SK-N-SH (cell line): ENCODE data around the gene GASK1A.

Source experiments
- CHD2 ChIP-seq: fragments of 150-350 bp; IDR thresholded peaks from 2 replicates; pipeline ENCODE4 v1.6.1; 2018; ENCODE audit warnings: low read length; ENCODE audit not compliant: partially characterized antibody
- EP300 ChIP-seq, 2 experiments: IDR thresholded peaks; 2 replicates each; pipeline versions ENCODE4 v1.4.0 to v1.6.1; 2012; ENCODE audit warnings: borderline replicate concordance in 1 of 2, low read depth in 1 of 2, low read length in 1 of 2
- GABPA ChIP-seq: IDR thresholded peaks from 2 replicates; pipeline ENCODE4 v1.4.0; 2012; ENCODE audit warnings: low read depth, mild to moderate bottlenecking
- NRF1 ChIP-seq: IDR thresholded peaks from 2 replicates; pipeline ENCODE4 v1.6.1; 2012; ENCODE audit warnings: low read depth, mild to moderate bottlenecking, low read length
- RAD21 ChIP-seq: IDR thresholded peaks from 2 replicates; pipeline ENCODE4 v1.6.1; 2012; ENCODE audit warnings: mild to moderate bottlenecking, low read length
- SMC3 ChIP-seq: IDR thresholded peaks from 2 replicates; pipeline ENCODE4 v1.6.1; 2012; ENCODE audit warnings: low read depth, low read length, improper control_type of control experiment
- TCF12 ChIP-seq: IDR thresholded peaks from 2 replicates; pipeline ENCODE4 v1.4.0; 2012
- YY1 ChIP-seq: IDR thresholded peaks from 2 replicates; pipeline ENCODE4 v1.4.0; 2012; ENCODE audit warnings: low read depth, mild to moderate bottlenecking
- TF ChIP-seq, protein P1 (sequence below): fragments of 200-600 bp; sonication (generic); IDR thresholded peaks from 2 replicates; pipeline ENCODE4 v1.6.1; 2017; ENCODE audit warnings: antibody characterized with exemption, mild to moderate bottlenecking, moderate library complexity
- TF ChIP-seq, protein P2 (sequence below): fragments of 150-350 bp; IDR thresholded peaks from 2 replicates; pipeline ENCODE4 v1.6.1; 2017; ENCODE audit warnings: antibody characterized with exemption, low read length, low read depth, borderline replicate concordance

DNA sequence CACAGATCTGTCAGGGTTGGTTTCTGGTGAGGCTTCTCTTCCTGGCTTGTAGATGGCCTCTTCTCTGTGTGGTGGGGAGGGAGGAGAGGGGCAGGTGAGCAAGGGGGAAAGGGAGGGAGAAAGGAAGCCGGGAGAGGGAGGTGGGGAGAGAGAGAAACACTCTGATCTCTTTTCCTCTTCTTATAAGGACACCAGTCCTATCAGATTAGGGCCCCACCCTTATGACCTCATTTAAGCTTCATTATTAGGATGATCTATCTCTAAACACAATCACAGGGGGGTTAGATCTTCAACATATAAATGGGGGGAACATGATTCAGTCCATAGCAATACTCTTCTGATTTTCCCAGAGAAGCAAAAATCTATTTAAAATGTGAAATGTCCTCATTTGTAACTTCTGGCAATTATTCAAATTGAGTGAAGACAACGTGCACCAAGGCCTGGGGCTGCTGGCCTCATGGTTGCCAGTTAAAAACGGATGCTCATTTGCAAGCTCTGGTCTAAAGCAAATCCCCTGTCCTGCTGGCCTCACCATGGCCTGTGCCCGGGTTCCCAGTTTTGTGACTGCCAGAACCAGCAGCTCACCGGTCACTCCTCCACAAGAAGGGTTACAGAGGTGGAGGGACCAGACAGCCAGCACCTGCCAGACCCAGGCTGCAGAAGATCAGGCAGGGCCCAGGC is 118.4 kb downstream of the GASK1A start:
- TF ChIP-seq, protein P1, sequence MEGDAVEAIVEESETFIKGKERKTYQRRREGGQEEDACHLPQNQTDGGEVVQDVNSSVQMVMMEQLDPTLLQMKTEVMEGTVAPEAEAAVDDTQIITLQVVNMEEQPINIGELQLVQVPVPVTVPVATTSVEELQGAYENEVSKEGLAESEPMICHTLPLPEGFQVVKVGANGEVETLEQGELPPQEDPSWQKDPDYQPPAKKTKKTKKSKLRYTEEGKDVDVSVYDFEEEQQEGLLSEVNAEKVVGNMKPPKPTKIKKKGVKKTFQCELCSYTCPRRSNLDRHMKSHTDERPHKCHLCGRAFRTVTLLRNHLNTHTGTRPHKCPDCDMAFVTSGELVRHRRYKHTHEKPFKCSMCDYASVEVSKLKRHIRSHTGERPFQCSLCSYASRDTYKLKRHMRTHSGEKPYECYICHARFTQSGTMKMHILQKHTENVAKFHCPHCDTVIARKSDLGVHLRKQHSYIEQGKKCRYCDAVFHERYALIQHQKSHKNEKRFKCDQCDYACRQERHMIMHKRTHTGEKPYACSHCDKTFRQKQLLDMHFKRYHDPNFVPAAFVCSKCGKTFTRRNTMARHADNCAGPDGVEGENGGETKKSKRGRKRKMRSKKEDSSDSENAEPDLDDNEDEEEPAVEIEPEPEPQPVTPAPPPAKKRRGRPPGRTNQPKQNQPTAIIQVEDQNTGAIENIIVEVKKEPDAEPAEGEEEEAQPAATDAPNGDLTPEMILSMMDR, result no peak
- TF ChIP-seq CHD2 (no peak), GABPA (no peak), RAD21 (no peak), YY1 (no peak), NRF1 (no peak), TCF12 (no peak), EP300 (IDR thresholded peaks at IDR 0.05; ENCODE audit: borderline replicate concordance in 1 of 2, low read depth in 1 of 2, low read length in 1 of 2) (no peak), SMC3 (no peak)
- TF ChIP-seq, protein P2, sequence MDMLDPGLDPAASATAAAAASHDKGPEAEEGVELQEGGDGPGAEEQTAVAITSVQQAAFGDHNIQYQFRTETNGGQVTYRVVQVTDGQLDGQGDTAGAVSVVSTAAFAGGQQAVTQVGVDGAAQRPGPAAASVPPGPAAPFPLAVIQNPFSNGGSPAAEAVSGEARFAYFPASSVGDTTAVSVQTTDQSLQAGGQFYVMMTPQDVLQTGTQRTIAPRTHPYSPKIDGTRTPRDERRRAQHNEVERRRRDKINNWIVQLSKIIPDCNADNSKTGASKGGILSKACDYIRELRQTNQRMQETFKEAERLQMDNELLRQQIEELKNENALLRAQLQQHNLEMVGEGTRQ, result no peak
